NCI-H2081 treated with DMSO at 0.1 percent for 48 hours (cell line): ENCODE results near the gene NFATC4.

Experiments used
- DNase-seq: peaks from one replicate; lab custom pipeline; 2025; lab: John Stamatoyannopoulos, UW

NFATC4 gene

DNA sequence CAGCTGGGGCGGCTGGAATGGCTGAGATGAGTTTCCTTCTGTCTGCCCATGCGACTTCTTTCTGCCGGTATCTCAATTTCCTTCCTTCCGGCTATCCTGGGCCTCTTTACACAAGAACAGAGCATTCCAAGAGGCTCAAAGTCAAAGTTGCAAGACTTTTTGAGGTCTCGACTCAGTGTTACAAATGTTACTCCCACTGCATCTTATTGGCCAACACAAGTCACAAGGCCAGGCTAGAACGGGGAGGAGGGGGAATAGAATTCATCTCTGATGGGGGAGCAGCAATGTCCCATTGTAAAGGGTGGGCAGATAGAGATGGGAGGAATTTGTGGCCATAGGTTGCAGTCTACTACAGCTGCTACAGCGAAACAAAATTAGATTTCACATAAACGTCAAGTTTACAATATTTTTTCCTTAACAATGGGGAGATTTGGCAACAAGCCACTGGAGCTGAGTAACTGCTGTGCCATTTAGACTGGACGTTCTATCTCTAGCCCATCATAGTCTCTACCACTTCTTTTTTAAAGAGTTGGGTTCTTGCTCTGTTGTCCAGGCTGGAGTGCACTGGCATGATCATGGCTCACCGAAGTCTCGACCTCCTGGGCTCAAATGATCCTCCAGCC is 21.4 kb downstream of the NFATC4 start:
- DNase-seq: no peak

GRCh38 chr14:24390701-24391468 is 22.9 kb downstream of the NFATC4 start:
- no peak for DNase-seq

DNA sequence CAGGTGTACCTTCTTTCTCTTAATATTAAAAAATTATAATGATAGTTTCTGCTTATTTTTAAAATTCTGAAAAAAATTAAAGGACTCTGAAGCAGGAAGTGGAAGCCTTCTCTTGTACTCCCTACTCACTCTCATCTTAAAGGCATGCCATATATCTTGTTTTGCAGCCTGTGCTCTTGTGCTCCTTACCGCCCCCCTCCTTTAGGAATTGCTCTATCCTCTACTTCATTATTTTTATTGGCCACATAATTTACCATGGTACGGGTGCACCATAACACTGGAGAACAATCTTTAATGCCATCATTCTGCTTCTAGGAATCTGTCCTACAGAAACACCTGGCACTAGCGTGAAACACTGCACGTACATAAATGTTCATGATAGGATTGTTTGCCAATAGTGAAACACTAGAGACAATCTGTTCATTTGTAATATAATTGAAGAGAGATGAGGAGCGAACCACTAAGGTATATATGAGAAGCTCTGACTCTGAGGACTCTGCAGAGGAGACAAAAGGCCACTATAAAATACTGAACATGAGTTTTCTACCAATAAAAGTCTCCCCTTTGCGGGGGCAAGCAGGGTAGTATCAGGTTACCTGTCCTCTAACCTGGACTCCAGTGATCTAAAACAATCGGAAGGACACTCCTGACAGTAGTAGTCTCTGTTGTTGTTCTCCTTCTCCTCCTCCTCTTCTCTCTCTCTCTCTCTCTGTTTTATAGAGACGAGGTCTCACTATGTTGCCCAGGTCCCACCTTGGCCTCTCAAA is 24.5 kb downstream of the NFATC4 start:
- no peak for DNase-seq

DNA sequence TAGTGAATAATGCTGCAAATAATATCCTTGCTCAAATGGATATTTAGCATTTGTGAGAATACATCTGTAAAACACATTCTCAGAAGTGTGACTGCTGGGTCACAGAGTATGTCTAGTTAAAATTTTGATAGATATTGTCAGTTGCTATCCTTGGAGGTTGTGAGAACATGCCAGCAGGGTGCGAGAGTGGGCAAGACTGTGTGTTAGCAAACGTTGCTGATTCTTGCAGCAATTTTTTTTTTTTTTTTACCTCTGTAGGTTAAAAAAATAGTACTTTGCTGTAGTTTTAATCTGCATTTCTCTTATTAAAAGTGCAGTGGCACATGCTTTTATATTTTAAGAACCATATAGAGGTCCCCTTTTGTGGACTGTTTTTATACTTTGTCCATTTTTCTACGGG is 26.3 kb downstream of the NFATC4 start:
- DNase-seq: no peak

DNA sequence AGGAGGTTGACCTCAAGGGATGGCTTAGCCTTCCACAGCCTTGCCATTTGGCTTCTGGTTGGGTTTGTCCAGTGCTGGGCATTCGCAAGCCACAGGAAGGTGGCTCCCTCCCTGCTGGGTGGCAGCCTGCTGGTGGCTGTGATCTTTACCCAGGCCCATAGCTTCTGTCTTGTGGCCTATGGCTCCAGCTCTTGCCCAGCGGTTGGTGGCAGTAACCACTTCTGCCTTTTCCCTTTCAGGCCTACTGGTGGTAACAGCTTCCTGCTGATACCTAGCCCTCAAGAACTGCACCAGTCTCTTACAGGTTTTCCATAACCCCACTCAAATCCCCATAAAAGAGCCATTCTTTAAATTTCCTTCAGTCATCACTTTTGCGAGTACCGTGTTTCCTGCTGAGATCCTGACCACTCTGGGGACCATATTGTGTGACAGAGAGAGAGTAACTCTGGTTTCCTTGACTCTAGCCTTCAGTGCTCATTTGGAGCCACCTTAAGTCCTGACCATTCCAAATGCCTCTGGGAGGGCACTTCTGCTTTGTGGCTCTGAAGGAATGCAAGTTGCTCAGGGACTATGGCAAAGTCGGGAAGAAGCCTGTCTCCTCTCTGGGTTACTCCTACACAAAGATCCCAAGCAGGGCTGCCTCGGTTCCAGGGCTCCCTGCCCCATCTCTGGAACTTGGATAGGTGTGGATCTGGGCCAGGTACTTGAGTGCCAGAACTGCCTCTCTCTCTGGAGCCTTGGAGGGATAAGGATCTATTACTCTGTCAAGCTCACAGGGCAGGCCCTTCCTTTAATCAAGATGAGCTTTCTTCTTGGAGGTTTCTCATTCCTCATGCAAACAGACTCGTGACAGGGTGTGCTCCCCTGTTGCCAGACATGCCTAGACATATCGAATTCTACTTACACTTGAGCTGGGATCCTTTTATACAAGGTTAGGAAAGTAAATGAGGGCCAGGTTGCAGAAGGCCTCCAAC is 27.9 kb downstream of the NFATC4 start:
- no peak for DNase-seq

DNA sequence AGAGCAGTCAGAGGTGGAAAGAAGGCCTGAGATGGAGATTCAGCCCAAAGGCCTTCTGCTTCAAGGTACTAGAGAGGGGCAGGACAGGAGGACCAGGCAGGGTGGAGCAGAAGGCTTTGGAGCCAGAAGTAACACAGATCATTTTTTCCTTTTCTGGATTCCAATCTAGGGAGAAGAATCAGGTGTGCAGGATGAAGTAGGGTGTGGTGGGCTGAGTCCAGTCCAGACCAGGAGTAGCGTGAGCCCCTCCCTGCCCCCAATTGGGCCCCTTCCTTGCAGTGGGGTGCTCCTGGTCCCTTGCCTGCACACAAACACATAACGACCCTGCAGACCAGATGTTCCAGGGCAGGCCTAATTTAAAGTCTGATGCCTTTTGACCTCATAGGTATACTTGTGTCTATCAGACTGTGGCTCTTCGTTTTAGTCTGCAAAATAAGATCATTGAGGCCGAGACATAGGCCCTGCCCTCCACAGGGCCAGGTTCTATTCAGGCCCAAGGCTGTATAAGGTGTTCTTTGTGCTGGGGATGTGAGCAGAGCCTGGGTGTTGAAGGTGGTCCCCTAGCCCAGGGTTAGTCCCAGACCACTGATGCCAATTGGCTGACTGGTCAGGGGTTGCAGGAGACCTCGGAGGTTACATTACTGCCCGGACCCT is 29.8 kb downstream of the NFATC4 start:
- DNase-seq: no peak

DNA sequence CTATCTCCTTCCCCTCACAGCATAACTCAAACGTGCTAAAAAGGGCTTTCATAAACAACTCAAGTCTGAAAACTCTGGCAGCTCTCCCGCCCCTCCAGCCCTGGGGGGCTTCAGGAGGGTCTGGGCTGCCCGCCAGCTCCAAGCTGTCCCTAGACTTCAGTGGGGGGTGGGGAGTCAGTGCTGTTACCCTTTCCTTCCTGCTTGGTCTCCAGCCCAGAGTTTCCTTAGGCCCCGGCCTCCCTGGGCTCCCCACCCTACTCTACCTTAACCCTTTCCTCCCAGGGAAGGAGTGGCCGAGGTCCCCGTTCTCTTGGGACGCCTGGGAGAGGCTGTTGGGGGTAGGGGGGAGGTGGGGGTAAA is 30.3 kb downstream of the NFATC4 start:
- no peak for DNase-seq

DNA sequence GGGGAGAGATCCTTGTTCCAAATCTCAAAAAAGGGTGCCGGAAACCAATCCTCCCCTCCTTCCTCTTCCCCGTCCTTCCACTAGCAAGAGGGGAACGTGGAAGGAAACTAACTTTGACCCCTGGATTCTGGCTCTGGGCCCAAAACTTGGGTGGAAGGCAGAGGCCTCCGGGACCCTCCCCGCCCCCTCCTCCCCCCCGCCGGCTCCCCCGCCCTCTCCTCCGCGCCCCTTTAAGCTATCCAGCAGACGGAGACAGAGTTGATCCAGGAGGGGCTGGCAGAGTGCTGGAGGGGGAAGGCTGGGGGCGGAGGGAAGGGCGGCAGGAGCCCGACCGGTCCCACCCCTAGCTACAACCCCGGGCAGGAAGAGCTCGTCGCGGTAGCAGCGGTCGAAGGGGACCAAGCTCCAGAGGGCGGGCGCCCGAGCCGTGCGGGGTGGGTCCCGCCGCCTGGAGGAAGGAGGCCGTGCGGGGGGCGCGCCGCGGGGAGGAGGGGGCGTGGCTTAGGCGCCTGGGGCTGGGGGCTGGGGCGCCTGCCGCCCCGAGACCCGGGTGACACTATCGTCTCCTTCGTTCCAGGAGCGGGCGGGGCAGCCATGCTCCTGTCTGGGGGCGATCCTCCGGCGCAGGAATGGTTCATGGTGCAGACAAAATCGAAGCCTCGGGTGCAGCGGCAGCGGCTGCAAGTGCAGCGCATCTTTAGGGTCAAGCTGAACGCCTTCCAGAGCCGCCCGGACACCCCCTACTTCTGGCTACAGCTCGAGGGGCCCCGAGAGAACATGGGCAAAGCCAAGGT is 30.9 kb downstream of the NFATC4 start, which contains the start of gene NYNRIN:
TSS of gene NYNRIN (plus strand) at position 351 of the 794 bp plus-strand sequence. CDS start at position 595, 244 bp downstream.
- DNase-seq: no peak

- DNase-seq: no peak
These were observed 31.5 kb downstream of the NFATC4 start for GRCh38 chr14:24399447-24399822.

DNA sequence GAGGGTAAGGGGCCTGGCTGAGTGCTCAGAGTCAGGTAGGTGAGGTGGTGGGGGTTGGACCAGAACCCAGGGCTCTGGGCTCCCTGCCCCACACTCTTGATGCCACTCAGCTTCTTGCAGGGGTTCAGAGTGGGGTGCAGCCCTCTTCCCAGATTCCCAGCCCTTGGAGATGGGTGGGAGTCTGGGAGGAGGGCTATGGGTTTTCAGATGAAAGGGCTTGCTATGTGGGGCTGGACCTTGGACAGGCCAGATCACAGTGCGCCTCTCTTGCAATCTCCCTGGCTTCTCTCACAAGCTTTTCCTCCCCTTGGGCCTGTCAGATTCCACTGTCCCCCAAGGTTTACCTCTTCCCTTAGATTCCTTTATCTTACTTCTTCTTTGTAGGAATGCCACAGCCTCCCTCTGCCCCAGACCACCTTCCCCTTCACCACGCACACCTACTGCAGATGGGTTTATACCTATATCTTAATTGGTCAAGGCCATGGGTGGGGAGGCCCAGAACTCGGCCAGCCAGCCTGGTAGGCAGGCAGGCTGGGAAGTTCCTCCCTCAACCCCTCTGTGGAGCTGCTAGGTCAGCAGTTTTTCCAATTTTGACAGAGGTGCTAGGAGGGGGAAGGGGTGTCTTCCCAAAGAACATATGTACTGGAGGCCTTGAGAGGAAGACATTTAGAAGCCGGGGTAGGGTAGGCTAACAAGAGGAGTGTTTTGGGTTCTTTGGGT is 32.2 kb downstream of the NFATC4 start:
- DNase-seq: no peak

DNA sequence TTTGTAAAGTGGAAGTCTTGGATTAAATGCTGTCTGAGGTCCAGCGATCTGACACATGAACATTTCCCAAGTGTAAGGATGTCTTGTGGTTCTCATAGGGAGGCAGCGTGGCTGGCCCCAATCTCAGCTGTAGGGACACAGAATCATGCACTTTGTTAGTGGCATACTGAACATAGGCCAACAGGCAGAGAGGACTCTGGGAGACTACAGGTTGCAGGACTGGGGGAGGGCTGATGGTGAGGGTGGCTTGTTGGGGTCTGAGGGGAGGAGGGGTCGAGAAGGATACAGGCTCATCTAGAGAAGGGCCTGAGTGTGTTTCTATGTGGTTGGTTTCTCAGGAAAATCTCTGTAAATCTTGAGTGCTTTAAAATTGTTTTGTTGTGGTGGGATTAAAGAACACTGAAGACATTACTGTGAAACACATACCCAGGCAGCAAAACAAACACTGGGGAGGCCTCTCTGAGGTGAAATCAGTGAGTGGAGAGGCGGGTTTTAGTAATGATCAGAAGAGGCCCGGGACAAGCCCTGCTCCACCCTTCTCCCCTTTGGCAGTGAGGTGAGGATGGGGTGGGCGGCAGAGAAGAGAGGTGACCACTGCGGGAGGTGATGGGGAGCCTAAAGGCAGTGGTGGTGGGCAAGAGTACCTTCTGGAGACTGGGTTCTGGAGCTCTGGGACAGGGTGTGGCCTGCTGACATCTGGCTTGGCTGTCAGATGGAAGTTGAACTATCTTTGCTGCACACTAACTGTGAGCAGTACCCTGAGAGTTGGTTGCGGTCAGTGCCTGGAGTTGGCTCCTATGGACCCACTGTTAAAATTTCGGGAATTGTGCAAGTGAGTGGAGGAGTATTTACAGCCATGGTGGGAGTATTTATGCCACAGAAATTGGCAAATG is 34.1 kb downstream of the NFATC4 start:
- no peak for DNase-seq

DNA sequence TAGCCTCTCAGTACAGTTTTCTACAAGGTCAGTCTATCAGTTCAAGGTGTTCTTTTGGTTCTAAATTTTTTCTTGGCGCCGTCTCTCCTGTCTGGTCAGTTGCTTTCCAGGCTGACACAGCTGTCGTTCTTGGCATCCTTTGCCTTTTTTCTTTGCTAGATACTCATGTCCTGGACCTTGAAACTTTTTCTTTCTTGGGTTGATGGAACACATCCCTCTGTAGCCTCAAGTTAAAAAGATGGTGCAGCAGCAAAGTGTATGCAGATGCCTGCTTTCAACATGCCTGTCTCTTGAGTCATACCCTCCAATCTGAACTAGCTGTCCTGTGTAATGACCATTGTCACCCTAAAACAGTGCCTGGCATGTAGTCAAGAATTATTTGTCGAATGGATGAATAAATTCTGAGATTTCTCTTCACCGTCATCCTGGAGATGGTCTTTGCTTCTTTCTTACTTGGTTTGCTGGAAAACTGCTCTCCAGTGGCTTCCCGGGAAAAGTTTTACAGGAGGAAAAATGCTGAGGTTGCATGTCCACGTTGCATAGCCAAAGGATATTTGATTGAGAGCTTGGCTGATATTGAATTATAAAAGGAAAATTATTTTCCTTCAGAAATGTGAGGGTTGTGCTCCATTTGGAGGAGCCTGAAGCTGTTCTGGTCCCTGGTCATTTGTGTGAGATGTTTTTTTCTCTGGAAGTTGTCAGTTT is 35.5 kb downstream of the NFATC4 start:
- no peak for DNase-seq

- DNase-seq: no peak
These were observed 36.8 kb downstream of the NFATC4 start for GRCh38 chr14:24404814-24405213.

DNA sequence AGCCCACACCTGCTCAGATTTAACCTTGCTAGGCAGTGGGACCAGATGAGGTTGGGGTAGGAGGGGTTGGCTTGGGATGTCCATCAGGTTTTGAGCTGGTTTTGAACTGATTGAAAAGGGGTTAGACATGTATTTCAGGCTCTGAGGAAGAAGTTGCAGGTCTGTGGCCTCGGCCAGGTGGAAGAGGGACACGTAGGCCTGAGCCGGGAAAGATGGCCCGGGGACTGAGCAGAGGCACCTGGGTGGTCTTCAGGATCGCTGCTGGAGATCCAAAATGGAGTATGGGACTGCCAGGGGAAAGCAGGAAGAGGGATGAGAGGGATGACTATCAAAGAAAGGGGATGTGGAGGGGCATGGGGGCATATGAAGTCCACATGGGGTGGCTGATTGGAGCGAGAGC is 38.4 kb downstream of the NFATC4 start:
- DNase-seq: no peak

GRCh38 chr14:24407608-24408325 is 39.8 kb downstream of the NFATC4 start:
- DNase-seq: no peak

- DNase-seq: no peak
These were observed 40.8 kb downstream of the NFATC4 start for GRCh38 chr14:24408764-24409163.

DNA sequence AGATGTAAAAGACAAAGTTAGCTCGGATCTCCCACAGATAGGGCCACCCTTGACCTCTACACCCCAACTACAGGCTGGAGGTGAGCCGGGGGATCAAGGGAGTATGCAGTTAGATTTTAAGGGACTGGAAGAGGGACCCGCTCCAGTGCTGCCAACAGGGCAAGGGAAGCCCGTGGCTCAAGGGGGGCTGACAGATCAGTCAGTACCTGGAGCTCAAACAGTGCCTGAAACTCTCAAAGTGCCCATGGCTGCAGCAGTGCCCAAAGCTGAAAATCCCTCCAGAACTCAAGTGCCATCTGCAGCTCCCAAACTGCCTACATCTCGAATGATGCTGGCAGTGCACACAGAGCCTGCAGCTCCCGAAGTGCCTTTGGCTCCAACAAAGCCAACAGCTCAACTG is 41.2 kb downstream of the NFATC4 start:
- no peak for DNase-seq
